NCI-H510A treated with DMSO at 0.1 percent for 48 hours (cell line): ENCODE data around the gene DNAAF3.

ENCODE experiments used
- DNase-seq: peaks from one replicate; lab custom pipeline; 2025; lab: John Stamatoyannopoulos, UW

The DNAAF3 gene

DNA sequence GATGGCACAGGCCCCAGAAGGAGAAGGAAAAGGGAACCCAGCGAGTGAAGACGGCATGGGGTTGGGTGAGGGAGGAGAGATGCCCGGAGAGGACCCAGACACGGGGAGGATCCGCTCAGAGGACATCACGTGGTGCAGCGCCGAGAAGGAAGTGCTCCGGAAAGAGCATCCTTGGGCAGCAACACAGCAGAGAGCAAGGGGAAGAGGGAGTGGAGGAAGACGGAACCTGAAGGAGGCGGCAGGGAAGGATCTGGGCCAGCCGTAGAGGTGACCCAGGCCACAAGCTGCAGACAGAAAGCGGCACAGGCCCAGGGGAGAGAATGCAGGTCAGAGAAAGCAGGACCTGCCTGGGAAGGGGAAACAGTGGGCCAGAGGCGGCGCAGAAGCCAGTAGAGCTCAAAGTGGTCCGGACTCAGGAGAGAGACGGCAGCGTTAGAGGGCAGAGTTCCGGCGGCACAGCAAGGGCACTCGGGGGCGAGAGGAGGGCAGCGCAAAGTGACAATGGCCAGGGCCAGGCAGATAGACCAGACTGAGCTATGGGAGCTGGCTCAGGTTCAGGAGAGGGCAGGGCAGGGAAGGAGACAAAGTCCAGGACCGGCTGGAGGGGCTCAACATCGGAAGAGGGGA, 50.1 kb downstream of the DNAAF3 start:
- peak; percentile 27 for DNase-seq

GRCh38 chr19:55115446-55116065, 50.9 kb downstream of the DNAAF3 start:
- DNase-seq: no peak

- no peak for DNase-seq
These were observed 51.8 kb downstream of the DNAAF3 start for GRCh38 chr19:55114566-55115145.

GRCh38 chr19:55113570-55114039, 52.8 kb downstream of the DNAAF3 start:
- no peak for DNase-seq

GRCh38 chr19:55112777-55113569, 53.4 kb downstream of the DNAAF3 start:
- no peak for DNase-seq

DNA sequence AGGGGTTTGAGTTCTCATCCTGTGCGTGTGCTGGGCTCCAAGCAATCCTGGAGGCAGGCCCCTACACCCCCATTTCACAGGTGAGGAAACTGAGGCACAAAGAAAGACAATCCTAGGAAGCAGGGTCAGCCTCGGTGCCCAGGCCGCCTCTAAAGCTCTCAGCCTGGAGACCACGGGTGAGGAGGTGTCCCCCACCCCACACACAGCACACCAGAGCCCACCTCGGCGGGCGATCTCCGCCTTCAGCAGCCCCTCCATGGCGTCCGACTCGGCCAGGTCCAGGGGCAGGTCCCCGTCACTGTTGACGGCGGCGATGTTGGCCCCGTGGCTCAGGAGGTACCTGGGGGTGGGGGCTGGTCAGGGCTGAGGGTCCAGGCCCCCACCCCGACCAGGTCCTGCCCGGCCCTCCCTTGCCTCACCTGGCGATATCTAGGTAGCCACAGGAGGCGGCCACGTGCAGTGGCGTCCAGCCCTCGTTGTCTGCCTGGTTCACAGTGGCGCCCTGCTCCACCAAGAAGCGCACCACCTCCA, 54.1 kb downstream of the DNAAF3 start:
- no peak for DNase-seq

DNA sequence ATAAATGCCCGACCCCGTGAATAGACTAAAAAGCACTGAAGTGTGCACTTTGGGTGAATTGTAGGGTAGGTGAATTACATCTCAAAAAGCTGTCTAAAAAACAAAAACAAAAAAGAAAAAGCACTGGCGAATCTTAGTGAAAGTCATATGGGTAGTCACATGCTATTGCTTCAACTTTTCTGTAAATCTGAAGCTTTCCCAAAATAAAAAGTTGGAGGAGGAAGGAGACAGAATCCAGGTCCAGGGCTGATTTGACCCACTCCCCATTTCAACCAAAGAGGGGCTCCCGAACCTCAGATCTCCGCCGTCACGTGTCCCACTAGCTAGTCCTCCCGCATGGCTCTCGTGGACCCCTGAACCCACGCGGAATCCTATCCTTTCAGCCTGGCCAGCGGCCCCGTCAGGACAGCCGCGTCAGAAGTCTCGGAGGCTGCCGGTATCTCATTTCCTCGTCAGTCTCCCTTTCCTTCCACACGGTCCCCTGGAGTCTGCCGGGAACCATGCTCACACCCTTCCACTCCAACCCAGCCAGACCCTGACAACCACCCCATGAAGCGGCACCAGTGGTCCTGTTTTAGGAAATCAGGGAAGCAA, 55.1 kb downstream of the DNAAF3 start:
- DNase-seq: no peak

DNA sequence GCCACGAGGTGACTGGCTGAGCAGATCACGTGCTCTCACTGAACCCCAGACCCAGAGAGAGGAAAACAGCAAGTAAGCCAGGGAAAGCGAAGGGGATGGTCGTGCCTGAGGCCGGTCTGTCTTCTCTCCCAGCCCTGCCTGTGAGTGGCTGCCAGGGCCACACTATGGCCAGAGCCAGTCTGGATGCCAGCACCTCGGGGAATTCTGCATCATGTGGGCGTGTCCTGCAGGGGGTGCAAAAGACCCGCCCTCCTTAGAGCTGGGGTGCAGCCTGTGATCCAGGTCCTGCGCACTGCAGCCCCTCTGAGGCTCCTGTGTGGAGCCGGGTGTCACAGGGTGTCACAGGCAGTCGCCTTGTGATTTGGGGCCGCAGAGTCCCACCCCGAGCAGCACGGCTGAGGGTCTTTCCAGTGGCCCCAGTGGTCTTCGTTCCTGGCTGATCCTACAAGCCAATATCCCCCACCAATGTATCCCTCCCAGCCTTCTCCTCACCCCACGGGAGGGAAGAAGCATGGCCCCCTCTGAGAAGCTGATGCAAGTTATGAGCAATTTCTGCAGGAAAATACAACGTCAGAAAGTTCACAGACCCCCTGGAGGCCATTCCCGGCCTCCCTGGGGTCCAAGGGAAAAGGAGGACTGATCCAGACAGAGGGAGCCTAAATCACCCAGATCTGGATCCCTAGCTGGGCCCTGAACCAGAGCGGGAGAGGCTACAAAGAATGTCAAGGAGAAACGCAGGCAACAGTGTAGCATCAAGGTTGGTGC, 56.7 kb downstream of the DNAAF3 start:
- DNase-seq: no peak
